Measurements from ENCODE around the gene EML4.

Gene EML4

DNA sequence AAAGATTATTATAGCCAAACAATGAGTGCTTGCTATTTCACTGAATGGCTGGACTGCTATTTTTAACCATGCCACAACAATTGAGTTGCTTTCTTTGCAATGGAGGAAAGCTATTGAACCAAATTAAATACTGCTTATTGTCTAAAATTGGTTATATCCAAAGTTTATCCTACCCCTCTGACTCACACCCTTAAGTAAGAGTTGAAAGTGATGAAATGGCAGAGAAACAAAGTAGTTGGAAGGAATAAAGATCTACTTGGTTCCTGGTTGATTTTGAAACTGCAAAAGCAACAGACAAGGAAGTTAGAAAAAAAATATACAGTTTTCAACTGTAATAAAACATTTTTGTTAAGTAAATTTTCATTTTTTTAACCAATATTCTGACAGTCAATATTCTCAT is 47.5 kb downstream of the EML4 start:
- ATAC-seq (replicated peaks) (no peak), DNase-seq (no peak)
- Mint-ChIP-seq H3K36me3 (ENCODE audit: insufficient read depth) (peaks cover 52% of the 10 kb centered on the region), H3K4me3 (peak overlapping the region in 1 of 2 donors; percentile 49), H3K27ac (peak overlapping the region in 1 of 2 donors; percentile 41), H3K27me3 (no peaks in the 10 kb centered on the region), H3K9me3 (no peaks in the 10 kb centered on the region), H3K4me1 (ENCODE audit: low read depth in 2 of 2) (peaks cover 33 to 63% of the 10 kb centered on the region in 2 donors)

DNA sequence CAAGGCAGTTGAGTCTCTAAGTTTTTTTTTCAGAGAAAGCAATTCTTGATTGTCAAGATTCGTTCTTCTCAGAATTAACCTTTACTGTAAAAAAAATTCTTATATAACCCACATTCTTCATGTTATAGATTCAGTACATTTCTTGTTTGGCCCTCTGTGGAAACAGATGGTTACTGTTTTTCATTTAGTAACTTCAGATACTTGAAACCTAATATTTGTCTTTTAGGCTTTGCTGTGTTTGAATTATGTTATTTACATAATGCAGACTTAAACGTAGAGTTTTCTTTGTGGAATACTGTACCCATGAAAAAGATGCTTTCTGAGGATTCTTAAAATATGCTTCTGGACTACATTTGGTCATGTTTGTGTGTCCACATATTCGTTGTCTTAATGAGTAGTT is 48.2 kb downstream of the EML4 start:
- H3K4me1 Mint-ChIP-seq (ENCODE audit: low read depth in 2 of 2): peaks cover 33 to 66% of the 10 kb centered on the region in 2 donors
- no peak for ATAC-seq (replicated peaks)
- peaks cover 49% of the 10 kb centered on the region for H3K36me3 Mint-ChIP-seq (ENCODE audit: insufficient read depth)
- H3K27me3 Mint-ChIP-seq: no peaks in the 10 kb centered on the region
- peak overlapping the region in 1 of 2 donors; percentile 59 for H3K27ac Mint-ChIP-seq
- DNase-seq: no peak
- H3K4me3 Mint-ChIP-seq: no peak overlapping the region
- no peaks in the 10 kb centered on the region for H3K9me3 Mint-ChIP-seq

DNA sequence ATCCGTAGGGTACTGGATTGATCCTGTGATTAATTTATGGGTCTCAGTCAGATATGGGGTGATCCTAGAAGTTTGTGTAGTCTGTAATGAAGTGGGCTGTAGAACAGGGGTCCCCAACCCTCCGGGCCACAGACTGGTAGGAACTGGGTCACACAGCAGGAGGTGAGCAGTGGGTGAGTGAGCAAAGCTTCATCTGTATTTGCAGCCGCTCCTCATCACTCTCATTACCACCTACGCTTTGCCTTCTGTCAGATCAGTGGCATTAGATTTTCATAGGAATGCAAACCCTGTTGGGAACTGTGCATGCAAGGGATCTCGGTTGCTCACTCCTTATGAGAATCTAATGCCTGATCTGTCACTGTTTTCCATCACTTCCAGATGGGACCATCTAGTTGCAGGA is 48.8 kb downstream of the EML4 start:
- H3K4me3 Mint-ChIP-seq: no peak overlapping the region
- peaks cover 51% of the 10 kb centered on the region for H3K36me3 Mint-ChIP-seq (ENCODE audit: insufficient read depth)
- DNase-seq: no peak
- H3K27ac Mint-ChIP-seq: peak overlapping the region in 1 of 2 donors; percentile 59
- ATAC-seq (replicated peaks): no peak
- H3K9me3 Mint-ChIP-seq: no peaks in the 10 kb centered on the region
- H3K4me1 Mint-ChIP-seq (ENCODE audit: low read depth in 2 of 2): peaks cover 32 to 66% of the 10 kb centered on the region in 2 donors
- H3K27me3 Mint-ChIP-seq: no peaks in the 10 kb centered on the region

DNA sequence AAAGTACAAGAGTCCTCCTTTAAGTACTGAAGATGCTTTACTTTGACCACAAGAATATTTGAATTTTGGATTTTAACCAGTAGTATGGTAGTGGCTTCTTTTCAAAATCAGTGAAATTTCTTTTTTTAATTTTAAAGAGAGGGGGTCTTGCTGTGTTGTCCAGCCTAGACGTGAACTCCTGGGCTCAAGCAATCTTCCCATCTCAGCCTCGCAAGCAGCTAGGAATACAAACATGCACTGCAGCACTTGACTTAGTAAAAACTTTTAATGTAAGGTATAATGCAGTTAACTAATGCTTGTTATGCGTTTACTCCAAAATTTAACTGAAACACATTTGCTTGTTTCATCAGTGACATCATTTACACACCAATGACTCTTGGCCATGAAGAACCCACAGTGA is 49.6 kb downstream of the EML4 start:
- H3K27me3 Mint-ChIP-seq: no peaks in the 10 kb centered on the region
- no peaks in the 10 kb centered on the region for H3K9me3 Mint-ChIP-seq
- H3K36me3 Mint-ChIP-seq (ENCODE audit: insufficient read depth): peaks cover 59% of the 10 kb centered on the region
- H3K27ac Mint-ChIP-seq: peak overlapping the region in 1 of 2 donors; percentile 0
- no peak overlapping the region for H3K4me3 Mint-ChIP-seq
- ATAC-seq (replicated peaks) (no peak), DNase-seq (no peak)
- H3K4me1 Mint-ChIP-seq (ENCODE audit: low read depth in 2 of 2): peaks cover 35 to 69% of the 10 kb centered on the region in 2 donors

DNA sequence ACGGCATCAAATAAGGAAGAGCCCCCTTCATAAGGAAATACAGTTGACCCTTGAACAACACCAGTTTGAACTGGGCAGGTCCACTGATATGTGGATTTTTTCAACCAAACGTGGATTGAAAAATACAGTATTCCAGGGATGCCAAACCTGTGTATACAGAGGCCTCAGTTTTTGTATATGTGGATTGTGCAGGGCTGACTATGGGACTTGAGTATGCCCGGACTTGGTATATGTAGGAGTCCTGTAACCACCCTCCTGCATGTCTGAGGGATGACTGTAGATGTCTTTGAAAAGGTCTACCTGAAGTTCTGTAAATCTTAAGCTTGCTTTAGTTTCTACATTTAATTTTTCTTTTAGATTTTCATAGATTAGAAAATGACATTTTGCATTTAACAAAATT is 50.0 kb downstream of the EML4 start:
- peak overlapping the region; percentile 0 to 80 for H3K27ac Mint-ChIP-seq
- H3K4me1 Mint-ChIP-seq (ENCODE audit: low read depth in 2 of 2): peaks cover 40 to 73% of the 10 kb centered on the region in 2 donors
- ATAC-seq (replicated peaks): no peak

DNA sequence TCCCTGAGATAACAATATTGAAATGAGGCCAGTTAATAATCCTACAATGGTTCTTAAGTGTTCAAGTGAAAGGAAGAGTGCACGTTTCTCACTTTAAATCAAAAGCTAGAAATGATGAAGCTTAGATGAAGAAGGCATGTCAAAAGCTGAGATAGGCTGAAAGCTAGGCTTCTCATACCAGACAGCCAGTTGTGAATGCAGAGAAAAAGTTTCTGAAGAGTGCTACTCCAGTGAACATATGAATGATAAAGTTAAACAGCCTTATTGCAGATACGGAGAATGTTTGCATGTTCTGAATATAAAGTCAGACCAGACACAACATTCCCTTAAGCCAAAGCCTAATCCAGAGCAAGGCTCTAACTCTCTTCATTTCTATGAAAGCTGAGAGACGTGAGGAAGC is 51.4 kb downstream of the EML4 start:
- ATAC-seq (replicated peaks): no peak
- DNase-seq: no peak
- peak overlapping the region; percentile 23 to 80 for H3K27ac Mint-ChIP-seq
- no peaks in the 10 kb centered on the region for H3K27me3 Mint-ChIP-seq
- peaks cover 46 to 71% of the 10 kb centered on the region in 2 donors for H3K4me1 Mint-ChIP-seq (ENCODE audit: low read depth in 2 of 2)
- H3K4me3 Mint-ChIP-seq: peak overlapping the region; percentile 45 to 49
- H3K9me3 Mint-ChIP-seq: no peaks in the 10 kb centered on the region
- peaks cover 46% of the 10 kb centered on the region for H3K36me3 Mint-ChIP-seq (ENCODE audit: insufficient read depth)

More for the DNA sequence above, 50.0 kb downstream of the EML4 start:
- Mint-ChIP-seq H3K4me3 (no peak overlapping the region), H3K9me3 (no peaks in the 10 kb centered on the region), H3K27me3 (no peaks in the 10 kb centered on the region), H3K36me3 (ENCODE audit: insufficient read depth) (peaks cover 57% of the 10 kb centered on the region)
- no peak for DNase-seq

DNA sequence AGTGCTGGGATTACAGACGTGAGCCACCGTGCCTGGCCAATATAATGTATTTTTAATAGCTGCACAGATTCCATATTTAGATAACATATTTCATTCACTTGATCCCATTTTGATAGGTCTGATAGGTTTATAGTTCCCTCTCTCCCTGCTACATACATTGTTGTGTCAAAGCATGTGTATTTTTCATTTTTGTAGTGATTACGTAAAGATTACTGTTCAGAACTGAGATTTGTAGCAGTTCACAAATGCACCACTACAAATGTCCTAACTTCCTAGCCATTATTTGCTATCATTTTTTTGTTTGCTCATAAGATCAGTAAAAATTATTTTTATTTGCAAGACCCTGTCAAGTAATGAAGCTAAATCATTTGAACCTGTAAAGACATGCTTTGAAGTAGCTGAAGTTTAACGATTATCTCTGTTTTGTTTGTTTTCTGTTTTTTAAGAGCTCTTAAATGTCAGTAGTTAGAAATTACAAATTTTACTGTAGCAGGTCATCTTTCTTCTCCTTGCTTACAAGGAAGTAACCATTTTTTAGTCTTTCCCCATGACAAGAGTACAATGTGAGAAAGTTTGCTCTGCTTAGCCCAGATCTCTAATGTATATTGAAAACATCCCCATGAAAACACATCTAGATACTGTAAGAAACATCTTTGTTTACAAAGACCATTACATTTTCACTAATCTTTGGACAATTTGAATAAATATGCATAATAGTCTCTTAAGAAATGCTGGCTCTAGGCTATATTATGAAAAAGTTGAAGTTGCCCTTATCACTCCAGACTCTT is 54.1 kb downstream of the EML4 start:
- peak overlapping the region; percentile 9 to 53 for H3K4me3 Mint-ChIP-seq
- peak overlapping the region; percentile 14 to 75 for H3K27ac Mint-ChIP-seq
- ATAC-seq (replicated peaks): no peak
- DNase-seq: no peak
- no peaks in the 10 kb centered on the region for H3K9me3 Mint-ChIP-seq
- H3K27me3 Mint-ChIP-seq: no peaks in the 10 kb centered on the region
- H3K4me1 Mint-ChIP-seq (ENCODE audit: low read depth in 2 of 2): peaks cover 47 to 68% of the 10 kb centered on the region in 2 donors
- H3K36me3 Mint-ChIP-seq (ENCODE audit: insufficient read depth): peaks cover 53% of the 10 kb centered on the region

DNA sequence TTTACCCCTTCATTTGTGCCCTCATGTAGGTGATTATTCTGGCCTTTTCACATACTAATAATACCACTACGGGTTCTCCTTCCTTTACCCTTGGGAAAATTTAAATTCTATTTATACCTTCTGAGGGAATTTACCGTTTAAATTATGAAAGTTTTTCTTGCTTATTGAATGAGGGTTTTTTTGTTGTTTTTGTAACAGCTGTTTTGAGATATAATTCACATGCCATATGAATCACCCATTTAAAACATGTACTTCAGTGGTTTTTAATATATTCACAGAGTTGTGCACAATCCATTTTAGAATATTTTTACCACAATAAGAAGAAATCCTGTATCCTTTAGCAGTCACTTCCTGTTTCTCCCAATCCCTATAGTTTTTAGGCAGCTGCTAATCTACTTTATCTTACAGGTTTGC is 54.7 kb downstream of the EML4 start:
- Mint-ChIP-seq H3K4me3 (peak overlapping the region; percentile 11 to 41), H3K27ac (peak overlapping the region in 1 of 2 donors; percentile 14), H3K36me3 (ENCODE audit: insufficient read depth) (peaks cover 51% of the 10 kb centered on the region), H3K4me1 (ENCODE audit: low read depth in 2 of 2) (peaks cover 45 to 62% of the 10 kb centered on the region in 2 donors), H3K27me3 (no peaks in the 10 kb centered on the region), H3K9me3 (no peaks in the 10 kb centered on the region)
- no peak for DNase-seq
- no peak for ATAC-seq (replicated peaks)

DNA sequence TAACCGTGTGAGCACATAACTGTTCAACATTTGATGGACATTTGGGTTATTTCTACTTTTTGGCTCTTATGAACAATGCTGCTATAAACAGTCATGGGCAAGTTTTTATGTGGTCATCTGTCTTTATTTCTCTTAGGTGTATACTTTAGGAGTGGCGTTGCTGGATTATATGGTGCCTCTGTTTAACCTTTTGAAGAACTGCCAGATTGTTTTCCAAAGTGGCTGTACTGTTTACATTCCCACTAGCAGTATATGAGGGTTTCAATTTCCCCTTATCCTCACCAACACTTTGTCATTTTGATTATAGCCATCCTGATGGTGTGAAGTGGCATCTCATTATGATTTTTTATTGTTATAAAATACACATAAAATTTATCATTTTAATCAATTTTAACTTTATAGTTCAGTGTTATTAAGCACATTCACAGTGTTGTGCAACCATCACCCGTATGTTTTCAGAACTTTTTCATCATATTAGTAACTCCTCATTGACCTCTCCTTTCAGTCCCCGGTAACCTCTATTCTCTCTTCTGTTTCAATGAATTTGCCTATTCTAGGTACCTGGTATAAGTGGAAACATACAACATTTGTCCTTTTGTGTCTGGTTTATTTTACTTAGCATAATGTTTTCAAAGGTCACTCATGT is 55.4 kb downstream of the EML4 start:
- H3K9me3 Mint-ChIP-seq: no peaks in the 10 kb centered on the region
- no peaks in the 10 kb centered on the region for H3K27me3 Mint-ChIP-seq
- peaks cover 48 to 63% of the 10 kb centered on the region in 2 donors for H3K4me1 Mint-ChIP-seq (ENCODE audit: low read depth in 2 of 2)
- peaks cover 45% of the 10 kb centered on the region for H3K36me3 Mint-ChIP-seq (ENCODE audit: insufficient read depth)
- no peak overlapping the region for H3K27ac Mint-ChIP-seq
- ATAC-seq (replicated peaks) (no peak), DNase-seq (no peak)
- H3K4me3 Mint-ChIP-seq: peak overlapping the region; percentile 21 to 41

DNA sequence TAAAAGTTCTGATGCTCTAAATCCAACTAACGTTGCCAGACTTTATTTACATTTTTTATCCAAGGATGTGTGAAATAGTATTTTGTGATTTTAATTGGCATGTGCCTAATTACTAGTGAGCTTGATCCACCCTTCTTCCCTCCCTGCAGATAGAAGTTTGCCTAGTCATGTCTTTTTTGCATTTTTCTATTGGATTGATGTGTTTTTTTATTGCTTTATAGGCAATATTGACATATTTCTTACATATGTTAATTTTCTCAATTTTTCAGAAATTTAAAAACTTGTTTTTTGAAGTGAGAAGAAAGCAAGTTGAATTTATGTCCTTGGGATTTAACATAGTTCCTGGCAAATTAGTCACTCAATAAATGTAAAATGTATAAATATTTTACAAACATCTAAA is 56.4 kb downstream of the EML4 start:
- H3K4me3 Mint-ChIP-seq: no peak overlapping the region
- H3K27me3 Mint-ChIP-seq: no peaks in the 10 kb centered on the region
- H3K9me3 Mint-ChIP-seq: no peaks in the 10 kb centered on the region
- peak overlapping the region in 1 of 2 donors; percentile 1 for H3K27ac Mint-ChIP-seq
- peaks cover 51 to 60% of the 10 kb centered on the region in 2 donors for H3K4me1 Mint-ChIP-seq (ENCODE audit: low read depth in 2 of 2)
- ATAC-seq (replicated peaks) (no peak), DNase-seq (no peak)
- H3K36me3 Mint-ChIP-seq (ENCODE audit: insufficient read depth): peaks cover 46% of the 10 kb centered on the region

DNA sequence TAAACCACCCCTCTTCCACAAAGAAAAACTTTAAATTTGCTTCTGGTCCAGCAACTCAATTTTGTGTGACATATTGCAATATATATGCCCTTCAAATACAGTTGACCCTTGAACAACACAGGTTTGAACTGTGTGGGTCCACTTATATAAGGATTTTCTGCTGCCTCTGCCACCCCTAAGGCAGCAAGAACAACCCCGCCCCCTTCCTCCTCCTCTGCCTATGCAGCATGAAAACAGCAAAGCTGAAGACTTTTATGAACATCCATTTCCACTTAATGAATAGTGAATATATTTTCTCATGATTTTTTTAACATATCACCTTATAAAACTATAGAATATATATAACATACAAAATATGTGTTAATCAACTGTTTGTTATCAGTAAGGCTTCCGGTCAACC is 58.3 kb downstream of the EML4 start:
- H3K36me3 Mint-ChIP-seq (ENCODE audit: insufficient read depth): peaks cover 49% of the 10 kb centered on the region
- peak overlapping the region in 1 of 2 donors; percentile 54 for H3K27ac Mint-ChIP-seq
- DNase-seq (no peak), ATAC-seq (replicated peaks) (no peak)
- H3K27me3 Mint-ChIP-seq: no peaks in the 10 kb centered on the region
- no peaks in the 10 kb centered on the region for H3K9me3 Mint-ChIP-seq
- H3K4me3 Mint-ChIP-seq: peak overlapping the region; percentile 7 to 16
- peaks cover 61 to 65% of the 10 kb centered on the region in 2 donors for H3K4me1 Mint-ChIP-seq (ENCODE audit: low read depth in 2 of 2)

DNA sequence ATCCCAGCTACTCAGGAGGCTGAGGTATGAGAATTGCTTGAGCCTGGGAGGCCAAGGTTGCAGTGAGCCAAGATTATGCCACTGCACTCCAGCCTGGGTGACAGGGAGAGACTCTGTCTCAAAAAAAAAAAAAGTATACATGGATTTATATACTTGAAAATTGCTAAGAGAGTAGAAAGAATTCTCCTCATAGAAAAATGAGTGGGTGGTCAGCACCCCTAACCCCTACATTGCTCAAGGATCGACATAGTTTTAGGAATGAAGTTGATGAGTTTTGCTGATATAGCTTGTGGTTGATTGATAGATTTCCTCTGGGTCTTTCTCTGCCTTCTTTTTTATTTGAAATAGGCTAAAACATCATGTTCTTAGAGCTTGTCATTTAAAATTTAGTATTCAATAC is 58.9 kb downstream of the EML4 start:
- ATAC-seq (replicated peaks): no peak
- H3K4me3 Mint-ChIP-seq: no peak overlapping the region
- H3K36me3 Mint-ChIP-seq (ENCODE audit: insufficient read depth): peaks cover 50% of the 10 kb centered on the region
- peaks cover 60 to 63% of the 10 kb centered on the region in 2 donors for H3K4me1 Mint-ChIP-seq (ENCODE audit: low read depth in 2 of 2)
- peak overlapping the region in 1 of 2 donors; percentile 54 for H3K27ac Mint-ChIP-seq
- DNase-seq: no peak
- no peaks in the 10 kb centered on the region for H3K9me3 Mint-ChIP-seq
- H3K27me3 Mint-ChIP-seq: no peaks in the 10 kb centered on the region

DNA sequence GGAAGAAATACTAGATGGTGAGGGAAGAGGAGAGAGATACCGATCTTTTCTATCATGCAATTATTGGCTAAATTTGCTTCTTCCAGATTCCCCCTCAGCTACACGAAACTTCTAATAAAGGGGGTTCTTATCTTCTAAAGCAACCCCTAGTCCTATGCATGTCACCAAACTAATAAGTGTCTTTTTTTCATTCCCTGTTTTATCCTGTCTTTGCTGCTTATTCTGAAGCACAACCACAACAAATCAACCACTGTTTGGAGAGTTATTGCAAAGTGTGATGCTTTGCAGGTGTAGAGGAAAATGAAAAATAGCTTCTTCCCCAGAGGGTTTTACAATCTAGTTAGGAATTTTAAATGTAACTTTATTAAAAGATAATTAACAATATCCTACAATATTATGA is 60.8 kb downstream of the EML4 start:
- H3K4me1 Mint-ChIP-seq (ENCODE audit: low read depth in 2 of 2): peaks cover 48 to 53% of the 10 kb centered on the region in 2 donors
- no peaks in the 10 kb centered on the region for H3K9me3 Mint-ChIP-seq
- peak overlapping the region; percentile 23 to 36 for H3K27ac Mint-ChIP-seq
- no peak for ATAC-seq (replicated peaks)
- peak overlapping the region; percentile 2 to 28 for H3K4me3 Mint-ChIP-seq
- DNase-seq: no peak
- H3K36me3 Mint-ChIP-seq (ENCODE audit: insufficient read depth): peaks cover 58% of the 10 kb centered on the region
- H3K27me3 Mint-ChIP-seq: no peaks in the 10 kb centered on the region

DNA sequence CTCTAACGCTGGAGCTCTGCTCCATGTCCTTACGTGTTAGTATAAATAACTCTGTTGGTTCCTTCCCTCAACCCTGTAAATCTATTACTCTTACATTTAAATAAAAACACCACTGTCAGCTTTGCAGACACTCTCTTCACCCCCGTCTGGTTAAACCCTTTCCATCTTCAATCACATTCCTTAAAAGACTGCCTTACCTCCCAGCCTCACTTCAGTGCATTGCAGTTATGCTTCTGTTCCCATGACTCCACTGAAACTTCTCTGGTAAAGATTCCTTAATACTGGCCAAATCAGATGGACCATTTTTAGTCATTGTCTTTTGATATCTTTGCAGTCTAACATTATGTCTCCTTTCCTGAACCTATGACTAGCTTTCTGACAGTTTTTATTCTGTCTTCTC is 61.7 kb downstream of the EML4 start:
- peaks cover 48 to 61% of the 10 kb centered on the region in 2 donors for H3K4me1 Mint-ChIP-seq (ENCODE audit: low read depth in 2 of 2)
- peak overlapping the region; percentile 33 to 36 for H3K27ac Mint-ChIP-seq
- H3K9me3 Mint-ChIP-seq: no peaks in the 10 kb centered on the region
- peak overlapping the region; percentile 10 to 39 for H3K4me3 Mint-ChIP-seq
- ATAC-seq (replicated peaks): no peak
- no peaks in the 10 kb centered on the region for H3K27me3 Mint-ChIP-seq
- peaks cover 60% of the 10 kb centered on the region for H3K36me3 Mint-ChIP-seq (ENCODE audit: insufficient read depth)
- DNase-seq: no peak

Data from effector memory CD8-positive, alpha-beta T cell (primary cell).